Measurements from ENCODE around the gene BCAP31.

BCAP31 gene

GRCh38 chrX:153724252-153725038, at the start of gene BCAP31, which contains the start of gene ABCD1:
Gene BCAP31, minus strand, starts transcription at chrX:153724387. Its CDS starts 1,143 bp downstream, at chrX:153723244.
Gene ABCD1, plus strand, starts transcription at chrX:153724856. Its CDS starts 411 bp downstream, at chrX:153725267.
- DNase-seq: peak; percentile 79

- no peak for DNase-seq
Measured at GRCh38 chrX:153773218-153773611, 49.0 kb upstream of the BCAP31 start.

- no peak for DNase-seq
Measured at GRCh38 chrX:153772316-153773217, 48.4 kb upstream of the BCAP31 start.

GRCh38 chrX:153771415-153772315, 47.5 kb upstream of the BCAP31 start:
- no peak for DNase-seq

- DNase-seq: no peak
Measured at GRCh38 chrX:153770601-153771414, 46.6 kb upstream of the BCAP31 start.

GRCh38 chrX:153769865-153770600, 45.8 kb upstream of the BCAP31 start:
- DNase-seq: no peak

GRCh38 chrX:153769158-153769864, 45.1 kb upstream of the BCAP31 start:
- no peak for DNase-seq

- DNase-seq: no peak
Measured at GRCh38 chrX:153768311-153769157, 44.3 kb upstream of the BCAP31 start.

GRCh38 chrX:153767674-153768055, 43.5 kb upstream of the BCAP31 start:
- DNase-seq: no peak

- no peak for DNase-seq
Measured at GRCh38 chrX:153766871-153767673, 42.9 kb upstream of the BCAP31 start.

- no peak for DNase-seq
Measured at GRCh38 chrX:153766098-153766817, 42.1 kb upstream of the BCAP31 start.

- DNase-seq: no peak
Measured at GRCh38 chrX:153765138-153766079, 41.2 kb upstream of the BCAP31 start.

GRCh38 chrX:153764786-153765137, 40.6 kb upstream of the BCAP31 start:
- DNase-seq: no peak

GRCh38 chrX:153763989-153764755, 40.0 kb upstream of the BCAP31 start, which contains the start of gene PLXNB3:
Gene PLXNB3, plus strand, starts transcription at chrX:153764249. Its CDS starts 1,287 bp downstream, at chrX:153765536.
- DNase-seq: peak; percentile 63

GRCh38 chrX:153763298-153763932, 39.2 kb upstream of the BCAP31 start:
- no peak for DNase-seq

Data from DMS 273 treated with DMSO at 0.1 percent for 48 hours (cell line).